ENCODE results near the gene BMPR2. TPM values are rescaled to one million over a fixed set of nuclear protein-coding genes. Genes with fewer than 3 reads are reported as not detected.
"Not testable (repeated sequence)": the region's sequence is repeated elsewhere in the genome, so short reads cannot be mapped to it uniquely, and the experiment has no call there.

Gene BMPR2
- polyA plus RNA-seq, 1 donor, result 67.8 TPM

- no peak for DNase-seq
Observed at GRCh38 chr2:202449344-202449743, 73.2 kb downstream of the BMPR2 start.

DNA sequence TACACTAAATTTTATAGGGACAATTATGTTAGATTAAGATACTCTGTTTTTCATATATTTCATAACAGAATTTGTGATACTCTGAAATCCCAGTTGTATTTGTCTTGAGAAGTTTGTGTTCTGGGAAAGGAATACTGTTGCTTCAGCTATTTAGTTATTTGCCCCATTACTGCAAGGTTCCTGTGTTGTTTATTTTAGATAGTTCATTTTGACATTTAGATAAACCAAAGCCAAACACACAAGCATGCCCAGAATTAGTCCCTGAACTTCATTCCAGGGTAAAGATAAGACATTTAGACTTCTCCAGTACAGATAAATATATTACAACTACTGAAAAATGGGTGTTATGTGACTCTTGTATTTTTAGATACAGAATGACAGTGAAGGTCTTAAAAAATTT, 74.7 kb downstream of the BMPR2 start:
- DNase-seq, result no peak

GRCh38 chr2:202452744-202453143, 76.6 kb downstream of the BMPR2 start:
- DNase-seq, result no peak

- no peak for DNase-seq
Observed at GRCh38 chr2:202454536-202454935, 78.4 kb downstream of the BMPR2 start.

DNA sequence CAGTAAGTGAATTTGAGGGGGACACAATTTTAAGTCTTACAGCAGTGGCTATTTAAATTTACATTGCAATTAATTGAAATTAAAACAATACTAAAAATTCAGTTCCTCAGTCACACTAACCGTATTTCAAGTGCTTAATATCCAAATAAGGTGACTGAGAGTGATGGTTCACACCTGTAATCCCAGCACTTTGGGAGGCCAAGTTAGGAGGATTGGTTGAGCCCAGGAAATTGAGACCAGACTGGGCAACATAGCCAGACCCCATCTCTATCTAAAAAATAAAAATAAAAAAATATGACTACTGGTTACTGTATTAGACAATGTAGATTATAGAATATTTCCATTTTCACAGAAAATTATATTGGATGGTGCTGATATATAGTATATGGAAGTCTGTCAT, 79.0 kb downstream of the BMPR2 start:
- DNase-seq, result no peak

- no peak for DNase-seq
Observed at GRCh38 chr2:202460119-202460518, 84.0 kb downstream of the BMPR2 start.

- DNase-seq, result no peak
Observed at GRCh38 chr2:202479090-202479489, 103.0 kb downstream of the BMPR2 start.

- no peak for DNase-seq
Observed at GRCh38 chr2:202479610-202480009, 103.5 kb downstream of the BMPR2 start.

- DNase-seq, result peak; percentile 13
Observed at GRCh38 chr2:202486351-202486750, 110.2 kb downstream of the BMPR2 start.

DNA sequence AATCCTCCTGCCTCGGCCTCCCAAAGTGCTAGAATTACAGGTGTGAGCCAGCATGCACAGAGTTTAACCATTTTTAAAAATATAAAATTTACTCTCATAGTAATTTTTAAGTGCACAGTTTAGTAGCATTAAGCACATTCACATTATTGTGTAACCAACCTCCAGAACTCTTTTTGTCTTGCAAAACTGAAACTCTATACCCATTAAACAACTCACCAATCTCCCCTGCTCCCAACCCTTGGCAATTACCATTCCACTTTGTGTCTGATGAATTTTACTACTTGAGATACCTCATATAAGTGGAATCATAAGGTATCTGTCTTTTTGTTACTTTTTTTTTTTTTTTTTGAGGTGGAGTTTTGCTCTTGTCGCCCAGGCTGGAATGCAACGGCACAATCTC, 112.5 kb downstream of the BMPR2 start:
- no peak for DNase-seq

DNA sequence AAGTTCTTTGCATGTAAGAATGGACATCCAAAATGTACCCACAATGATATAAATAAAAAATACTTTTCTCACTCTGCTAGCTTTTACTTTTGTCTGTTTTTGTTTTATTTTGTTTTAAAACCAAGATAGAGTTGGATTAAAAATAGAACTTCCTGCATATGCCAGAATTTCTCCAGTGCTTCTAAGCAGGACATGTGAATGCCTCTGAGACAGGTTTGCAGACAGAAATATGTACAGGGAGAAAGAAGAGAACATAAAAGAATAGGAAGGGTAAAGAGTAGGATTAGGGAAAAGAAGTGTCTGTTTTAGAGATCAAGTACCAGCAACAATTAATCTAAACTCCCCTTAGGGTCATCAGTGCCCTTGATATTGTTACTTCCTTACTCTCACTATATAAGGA, 114.4 kb downstream of the BMPR2 start:
- no peak for DNase-seq

DNA sequence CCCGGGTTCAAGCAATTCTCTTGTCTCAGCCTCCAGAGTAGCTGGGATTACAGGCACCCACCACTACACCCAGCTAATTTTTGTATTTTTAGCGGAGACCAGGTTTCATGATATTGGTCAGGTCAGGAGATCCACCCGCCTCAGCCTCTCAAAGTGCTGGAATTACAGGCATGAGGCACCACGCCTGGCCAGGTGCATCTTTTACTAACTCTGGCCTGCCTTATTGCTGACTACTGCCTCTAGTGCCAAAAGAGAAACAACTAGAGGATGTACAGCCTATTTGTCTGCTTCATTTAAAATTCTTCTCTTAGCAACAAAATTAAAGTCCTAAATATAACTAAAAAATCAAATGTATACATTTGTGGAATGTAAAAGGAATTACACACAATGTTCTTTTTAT, 115.4 kb downstream of the BMPR2 start:
- no peak for DNase-seq

GRCh38 chr2:202494300-202495229, 118.4 kb downstream of the BMPR2 start:
- DNase-seq, result peak; percentile 34

GRCh38 chr2:202495230-202495604, 119.1 kb downstream of the BMPR2 start:
- no peak for DNase-seq

DNA sequence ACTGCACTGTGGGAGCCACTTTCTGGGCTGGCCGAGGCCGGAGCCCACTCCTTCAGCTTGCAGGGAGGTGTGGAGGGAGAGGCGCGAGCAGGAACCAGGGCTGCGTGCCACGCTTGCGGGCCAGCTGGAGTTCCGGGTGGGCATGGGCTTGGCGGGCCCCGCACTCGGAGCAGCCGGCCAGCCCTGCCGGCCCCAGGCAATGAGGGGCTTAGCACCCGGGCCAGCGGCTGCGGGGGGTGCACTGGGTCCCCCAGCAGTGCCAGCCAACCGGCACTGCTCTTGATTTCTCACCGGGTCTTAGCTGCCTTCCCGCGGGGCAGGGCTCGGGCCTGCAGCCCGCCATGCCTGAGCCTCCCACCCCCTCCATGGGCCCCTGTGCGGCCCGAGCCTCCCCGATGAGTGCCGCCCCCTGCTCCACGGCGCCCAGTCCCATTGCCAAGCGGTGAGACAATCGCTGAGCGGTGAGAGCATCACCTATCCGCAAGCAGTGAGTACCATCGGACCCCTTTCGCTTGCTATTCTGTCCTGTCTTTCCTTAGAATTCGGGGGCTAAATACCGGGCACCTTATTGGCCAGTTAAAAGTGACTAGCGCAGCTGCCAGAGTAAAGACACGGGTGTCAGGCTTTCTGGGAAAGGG, 120.8 kb downstream of the BMPR2 start:
- not testable (repeated sequence) for DNase-seq

- not testable (repeated sequence) for DNase-seq
Observed at GRCh38 chr2:202497473-202497866, 121.3 kb downstream of the BMPR2 start.

DNA sequence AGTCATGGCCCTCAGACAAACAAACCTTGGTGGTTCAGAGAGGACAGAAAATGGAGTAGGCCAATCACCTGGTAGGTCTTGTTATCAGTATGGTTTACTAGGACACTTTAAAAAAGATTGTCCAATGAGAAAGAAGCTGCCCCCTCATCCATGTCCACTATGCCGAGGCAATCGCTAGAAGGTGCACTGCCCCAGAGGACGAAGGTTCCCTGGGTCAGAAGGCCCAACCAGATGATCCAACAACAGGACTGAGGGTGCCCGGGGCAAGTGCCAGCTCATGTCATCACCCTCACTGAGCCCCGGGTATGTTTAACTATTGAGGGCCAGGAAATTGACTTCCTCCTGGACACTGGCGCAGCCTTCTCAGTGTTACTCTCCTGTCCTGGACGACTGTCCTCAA, 123.7 kb downstream of the BMPR2 start:
- DNase-seq, result not testable (repeated sequence)

- not testable (repeated sequence) for DNase-seq
Observed at GRCh38 chr2:202503276-202503675, 127.1 kb downstream of the BMPR2 start.

DNA sequence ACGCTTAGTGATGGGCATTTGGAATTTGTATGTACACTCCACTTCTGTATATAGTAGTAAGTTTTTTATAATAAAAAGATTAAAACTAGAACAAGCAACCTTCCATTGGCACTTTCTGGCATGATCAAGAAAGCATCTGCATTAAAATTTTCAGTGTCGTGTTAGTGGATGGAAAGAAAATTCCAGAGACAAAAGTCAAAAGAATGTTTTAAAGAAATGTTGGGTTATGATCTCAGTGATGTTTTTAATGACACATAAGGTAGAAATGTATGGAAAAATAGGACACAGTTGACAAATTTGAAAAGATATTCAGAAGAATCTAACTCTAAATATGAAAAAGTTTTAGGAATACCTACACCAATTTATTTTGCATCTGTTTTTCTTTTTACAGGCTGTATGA, 132.6 kb downstream of the BMPR2 start:
- DNase-seq, result no peak

GRCh38 chr2:202510911-202511310, 134.8 kb downstream of the BMPR2 start:
- no peak for DNase-seq

- no peak for DNase-seq
Observed at GRCh38 chr2:202512176-202512575, 136.0 kb downstream of the BMPR2 start.

GRCh38 chr2:202514732-202515131, 138.6 kb downstream of the BMPR2 start:
- DNase-seq, result no peak

DNA sequence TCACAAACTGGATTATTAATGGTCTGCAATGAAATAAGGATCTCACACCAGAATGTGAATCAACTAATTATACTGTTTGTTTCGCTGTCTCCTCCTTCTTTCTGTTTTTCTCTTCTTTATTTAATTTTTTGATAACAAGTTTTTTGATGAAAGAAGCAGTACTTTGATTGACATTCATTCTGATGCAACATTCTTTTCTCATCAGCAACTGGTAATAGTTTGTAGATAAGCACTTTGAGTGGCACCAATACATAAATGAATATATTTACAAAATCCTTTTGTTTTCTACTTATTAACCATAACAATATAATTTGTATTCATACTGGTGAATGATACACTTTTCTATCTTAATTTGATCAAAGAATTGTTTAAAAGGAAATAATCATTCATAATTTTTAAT, 143.3 kb downstream of the BMPR2 start:
- DNase-seq, result no peak

- DNase-seq, result no peak
Observed at GRCh38 chr2:202521470-202521869, 145.3 kb downstream of the BMPR2 start.
